ENCODE results near the gene MRGPRD.

MRGPRD gene

DNA sequence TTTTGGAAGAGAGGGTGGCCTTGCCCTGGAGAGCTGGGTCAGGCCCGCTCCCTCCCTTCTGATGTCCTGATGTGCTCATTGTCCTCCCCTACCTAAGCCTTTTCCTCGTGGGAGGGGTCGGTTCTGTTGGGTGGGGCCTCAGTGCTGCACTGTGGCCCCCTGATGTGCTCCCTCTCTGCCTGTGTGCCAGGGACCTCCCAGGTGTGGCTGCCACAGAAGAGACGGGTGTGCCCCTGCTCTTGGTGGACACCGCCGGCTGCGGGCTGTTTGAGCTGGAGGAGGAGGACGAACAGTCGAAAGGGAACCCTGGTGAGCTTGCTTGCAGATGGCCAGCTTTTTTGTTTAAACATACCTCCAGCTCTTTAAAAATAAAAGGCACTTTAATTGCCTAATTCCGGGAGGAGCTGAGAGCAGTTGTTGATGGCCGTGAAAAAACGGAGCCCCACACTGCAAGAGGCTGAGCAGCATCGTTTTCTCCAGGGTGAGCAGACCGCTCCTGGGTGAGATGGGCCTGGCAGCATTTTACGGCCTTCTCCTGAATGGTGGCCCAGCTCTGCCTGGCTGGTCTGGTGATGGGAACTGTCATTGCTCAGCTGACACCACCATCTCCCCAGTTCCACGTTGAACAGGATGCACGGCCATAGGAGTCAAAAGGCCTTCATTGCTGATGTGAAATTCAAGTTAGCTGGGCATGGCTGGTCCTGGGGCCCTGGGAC lies 47.0 kb downstream of the MRGPRD start:
- Histone ChIP-seq H3K27ac (no peak overlapping the region), H3K4me3 (no peak overlapping the region)
- no peak for DNase-seq (ENCODE audit: low spot score)
- TF ChIP-seq, protein P1, sequence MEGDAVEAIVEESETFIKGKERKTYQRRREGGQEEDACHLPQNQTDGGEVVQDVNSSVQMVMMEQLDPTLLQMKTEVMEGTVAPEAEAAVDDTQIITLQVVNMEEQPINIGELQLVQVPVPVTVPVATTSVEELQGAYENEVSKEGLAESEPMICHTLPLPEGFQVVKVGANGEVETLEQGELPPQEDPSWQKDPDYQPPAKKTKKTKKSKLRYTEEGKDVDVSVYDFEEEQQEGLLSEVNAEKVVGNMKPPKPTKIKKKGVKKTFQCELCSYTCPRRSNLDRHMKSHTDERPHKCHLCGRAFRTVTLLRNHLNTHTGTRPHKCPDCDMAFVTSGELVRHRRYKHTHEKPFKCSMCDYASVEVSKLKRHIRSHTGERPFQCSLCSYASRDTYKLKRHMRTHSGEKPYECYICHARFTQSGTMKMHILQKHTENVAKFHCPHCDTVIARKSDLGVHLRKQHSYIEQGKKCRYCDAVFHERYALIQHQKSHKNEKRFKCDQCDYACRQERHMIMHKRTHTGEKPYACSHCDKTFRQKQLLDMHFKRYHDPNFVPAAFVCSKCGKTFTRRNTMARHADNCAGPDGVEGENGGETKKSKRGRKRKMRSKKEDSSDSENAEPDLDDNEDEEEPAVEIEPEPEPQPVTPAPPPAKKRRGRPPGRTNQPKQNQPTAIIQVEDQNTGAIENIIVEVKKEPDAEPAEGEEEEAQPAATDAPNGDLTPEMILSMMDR (IDR thresholded peaks at IDR 0.05), result no peak

DNA sequence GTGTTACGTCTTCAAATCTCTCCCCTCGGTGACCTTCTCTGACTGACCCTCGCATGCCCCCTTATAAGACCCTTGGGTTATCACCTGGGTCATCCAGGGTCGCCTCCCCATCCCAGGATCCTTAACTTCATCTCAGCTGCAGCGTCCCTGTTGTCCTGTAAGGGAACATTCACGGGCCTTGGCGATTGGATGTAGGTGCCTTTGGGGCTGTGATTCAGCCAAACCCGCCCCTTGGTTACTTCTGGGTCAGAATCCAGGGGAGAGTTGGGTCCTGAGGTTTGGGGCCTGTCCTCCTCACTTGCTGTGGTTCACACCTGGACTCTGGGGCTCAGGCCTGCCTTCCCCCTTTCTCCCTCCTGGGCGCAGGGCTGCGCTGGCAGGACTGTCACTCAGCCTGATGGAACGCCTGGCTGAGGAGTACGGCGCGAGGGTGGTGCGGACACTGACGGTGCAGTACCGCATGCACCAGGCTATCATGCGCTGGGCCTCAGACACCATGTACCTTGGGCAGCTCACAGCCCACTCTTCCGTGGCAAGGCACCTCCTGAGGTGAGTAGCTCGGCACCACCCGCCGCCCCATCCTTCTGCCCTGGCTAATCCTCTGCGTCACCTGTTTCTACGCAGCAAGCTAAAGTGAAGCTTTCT lies 47.7 kb downstream of the MRGPRD start:
- DNase-seq (ENCODE audit: low spot score), result no peak
- Histone ChIP-seq H3K4me3 (no peak overlapping the region), H3K27ac (no peak overlapping the region)
- TF ChIP-seq, protein P1 (IDR thresholded peaks at IDR 0.05), result no peak

DNA sequence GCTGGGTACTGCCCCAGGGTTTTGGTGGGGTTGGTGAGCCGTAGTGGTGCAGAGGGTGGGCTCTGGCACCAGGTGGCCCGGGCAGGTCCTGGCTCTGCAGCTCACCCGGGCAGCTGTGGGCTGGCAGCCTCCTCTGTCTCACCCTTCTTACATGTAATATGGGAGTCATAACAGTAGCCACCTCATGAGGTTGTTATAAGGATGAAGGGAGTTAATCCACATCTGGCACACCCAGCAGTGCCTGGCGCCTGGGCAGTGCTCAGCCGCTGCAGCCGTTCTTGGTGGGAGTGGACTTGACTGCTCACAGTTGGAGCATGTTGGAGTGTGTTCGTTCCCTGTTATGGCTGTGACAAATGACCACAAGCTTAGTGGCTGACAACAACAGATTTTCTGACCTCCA lies 48.4 kb downstream of the MRGPRD start:
- TF ChIP-seq, protein P1 (IDR thresholded peaks at IDR 0.05), result no peak
- H3K27ac ChIP-seq, result no peak overlapping the region
- no peak overlapping the region for H3K4me3 ChIP-seq
- no peak for DNase-seq (ENCODE audit: low spot score)

DNA sequence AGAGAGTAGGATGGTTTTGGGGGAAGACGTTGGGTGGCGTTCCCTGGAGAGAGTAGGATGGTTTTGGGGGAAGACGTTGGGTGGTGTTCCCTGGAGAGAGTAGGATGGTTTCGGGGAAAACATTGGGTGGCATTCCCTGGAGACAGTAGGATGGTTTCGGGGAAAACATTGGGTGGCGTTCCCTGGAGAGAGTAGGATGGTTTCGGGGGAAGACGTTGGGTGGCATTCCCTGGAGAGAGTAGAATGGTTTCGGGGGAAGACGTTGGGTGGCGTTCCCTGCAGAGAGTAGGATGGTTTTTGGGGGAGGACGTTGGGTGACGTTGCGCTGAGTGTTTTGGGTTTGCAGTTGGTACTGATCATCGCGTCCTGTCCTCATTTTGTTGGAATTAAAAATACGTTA lies 48.9 kb downstream of the MRGPRD start:
- no peak for DNase-seq (ENCODE audit: low spot score)
- TF ChIP-seq, protein P1 (IDR thresholded peaks at IDR 0.05), result no peak
- Histone ChIP-seq H3K27ac (no peak overlapping the region), H3K4me3 (no peak overlapping the region)

DNA sequence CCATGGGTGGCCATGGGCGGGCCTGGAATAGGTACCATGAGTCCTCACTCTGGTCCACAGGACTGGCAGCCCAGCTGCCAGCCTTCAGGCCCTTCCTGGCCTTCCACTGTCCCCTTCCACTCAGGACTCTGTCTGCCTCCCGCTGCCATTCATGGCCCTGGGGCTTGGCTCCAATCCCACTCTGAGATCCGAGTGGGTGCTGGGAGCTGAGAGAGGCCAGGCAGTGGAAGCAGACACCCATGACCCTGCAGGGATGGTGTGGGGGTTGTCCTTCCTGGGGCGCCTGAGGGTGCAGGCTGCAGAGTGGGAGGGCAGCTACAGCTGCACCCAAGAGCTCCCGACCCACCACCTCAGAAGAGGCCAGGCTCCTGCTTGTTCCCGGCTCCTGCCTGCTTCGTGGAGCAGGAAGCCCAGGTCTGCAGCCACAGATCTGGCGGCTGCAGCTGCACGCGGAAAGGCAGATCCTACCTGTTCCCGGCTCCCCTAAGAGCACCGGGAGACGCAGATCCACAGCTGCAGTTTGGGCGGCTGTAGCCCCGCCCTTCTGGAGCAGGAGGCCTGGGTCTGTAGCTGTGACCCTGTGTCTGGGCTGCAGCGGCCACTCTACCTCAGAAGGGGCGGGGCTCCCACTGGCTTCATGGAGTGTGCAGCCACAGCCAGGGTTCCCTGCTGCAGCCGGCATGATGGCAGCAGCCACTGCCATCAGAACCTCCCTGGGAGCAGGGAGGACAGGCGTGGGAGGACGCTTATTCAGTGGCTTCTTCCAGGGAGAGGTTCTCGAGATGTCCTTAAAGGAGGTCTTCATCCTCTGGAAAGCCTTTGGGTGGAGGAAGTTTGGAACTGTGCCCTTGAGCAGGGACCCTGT lies 49.6 kb downstream of the MRGPRD start:
- Histone ChIP-seq H3K27ac (no peak overlapping the region), H3K4me3 (no peak overlapping the region)
- TF ChIP-seq, protein P1 (IDR thresholded peaks at IDR 0.05), result no peak
- DNase-seq (ENCODE audit: low spot score), result no peak

All from coronary artery (tissue), 2 donors.